ENCODE results near the gene PSG11.
"Not testable (repeated sequence)": the region's sequence is repeated elsewhere in the genome, so short reads cannot be mapped to it uniquely, and the experiment has no call there.

The PSG11 gene

GRCh38 chr19:43026369-43026768 is at the start of gene PSG11:
TSS of gene PSG11 (minus strand) at chr19:43026469. CDS start at chr19:43026372, 97 bp downstream.
- DNase-seq (ENCODE audit: low read depth, low spot score), result not testable (repeated sequence)

GRCh38 chr19:43062418-43062817 is 36.1 kb upstream of the PSG11 start:
- not testable (repeated sequence) for DNase-seq (ENCODE audit: low read depth, low spot score)

GRCh38 chr19:43061326-43061725 is 35.1 kb upstream of the PSG11 start:
- not testable (repeated sequence) for DNase-seq (ENCODE audit: low read depth, low spot score)

- not testable (repeated sequence) for DNase-seq (ENCODE audit: low read depth, low spot score)
Measured at GRCh38 chr19:43060254-43060653, 34.0 kb upstream of the PSG11 start.

GRCh38 chr19:43059482-43059881 is 33.2 kb upstream of the PSG11 start:
- not testable (repeated sequence) for DNase-seq (ENCODE audit: low read depth, low spot score)

GRCh38 chr19:43058440-43058839 is 32.2 kb upstream of the PSG11 start:
- DNase-seq (ENCODE audit: low read depth, low spot score), result not testable (repeated sequence)

- DNase-seq (ENCODE audit: low read depth, low spot score), result not testable (repeated sequence)
Measured at GRCh38 chr19:43047966-43048365, 21.7 kb upstream of the PSG11 start.

- DNase-seq (ENCODE audit: low read depth, low spot score), result not testable (repeated sequence)
Measured at GRCh38 chr19:43046578-43046977, 20.3 kb upstream of the PSG11 start.

- not testable (repeated sequence) for DNase-seq (ENCODE audit: low read depth, low spot score)
Measured at GRCh38 chr19:43043492-43044180, 17.4 kb upstream of the PSG11 start.

GRCh38 chr19:43031645-43032044 is 5.4 kb upstream of the PSG11 start:
- DNase-seq (ENCODE audit: low read depth, low spot score), result not testable (repeated sequence)

GRCh38 chr19:43028866-43029265 is 2.6 kb upstream of the PSG11 start:
- no peak for DNase-seq (ENCODE audit: low read depth, low spot score)

GRCh38 chr19:43027985-43028384 is 1.7 kb upstream of the PSG11 start:
- DNase-seq (ENCODE audit: low read depth, low spot score), result not testable (repeated sequence)

GRCh38 chr19:43027061-43027460 is 792 bp upstream of the PSG11 start:
- DNase-seq (ENCODE audit: low read depth, low spot score), result not testable (repeated sequence)

GRCh38 chr19:43022098-43022497 is 4.2 kb downstream of the PSG11 start:
- not testable (repeated sequence) for DNase-seq (ENCODE audit: low read depth, low spot score)

GRCh38 chr19:43021629-43022028 is 4.6 kb downstream of the PSG11 start:
- not testable (repeated sequence) for DNase-seq (ENCODE audit: low read depth, low spot score)

GRCh38 chr19:43019588-43019987 is 6.7 kb downstream of the PSG11 start:
- DNase-seq (ENCODE audit: low read depth, low spot score), result not testable (repeated sequence)

GRCh38 chr19:43005841-43006240 is 20.4 kb downstream of the PSG11 start:
- DNase-seq (ENCODE audit: low read depth, low spot score), result not testable (repeated sequence)

GRCh38 chr19:43004846-43005245 is 21.4 kb downstream of the PSG11 start:
- not testable (repeated sequence) for DNase-seq (ENCODE audit: low read depth, low spot score)

- DNase-seq (ENCODE audit: low read depth, low spot score), result not testable (repeated sequence)
Measured at GRCh38 chr19:43003634-43004033, 22.6 kb downstream of the PSG11 start.

- DNase-seq (ENCODE audit: low read depth, low spot score), result not testable (repeated sequence)
Measured at GRCh38 chr19:43002948-43003347, 23.3 kb downstream of the PSG11 start.

- DNase-seq (ENCODE audit: low read depth, low spot score), result not testable (repeated sequence)
Measured at GRCh38 chr19:42996161-42996560, 30.1 kb downstream of the PSG11 start.

GRCh38 chr19:42992029-42992604 is 34.2 kb downstream of the PSG11 start:
- not testable (repeated sequence) for DNase-seq (ENCODE audit: low read depth, low spot score)

GRCh38 chr19:42989851-42990250 is 36.4 kb downstream of the PSG11 start:
- no peak for DNase-seq (ENCODE audit: low read depth, low spot score)

Data from activated CD4-positive, CD25-positive, alpha-beta regulatory T cell treated with anti-CD3 and anti-CD28 coated beads, Interleukin-2, amount 50 U/mL, for 16 hours (primary cell).